ENCODE results near the gene PALLD. TPM values are rescaled to one million over a fixed set of nuclear protein-coding genes. Genes with fewer than 3 reads are reported as not detected.
A peak's percentile ranks its signal among the peaks of the same experiment; 100 is the strongest.

The PALLD gene
- total RNA-seq, 4 donors from 2014 or later = 266 to 761 (median 441) TPM

DNA sequence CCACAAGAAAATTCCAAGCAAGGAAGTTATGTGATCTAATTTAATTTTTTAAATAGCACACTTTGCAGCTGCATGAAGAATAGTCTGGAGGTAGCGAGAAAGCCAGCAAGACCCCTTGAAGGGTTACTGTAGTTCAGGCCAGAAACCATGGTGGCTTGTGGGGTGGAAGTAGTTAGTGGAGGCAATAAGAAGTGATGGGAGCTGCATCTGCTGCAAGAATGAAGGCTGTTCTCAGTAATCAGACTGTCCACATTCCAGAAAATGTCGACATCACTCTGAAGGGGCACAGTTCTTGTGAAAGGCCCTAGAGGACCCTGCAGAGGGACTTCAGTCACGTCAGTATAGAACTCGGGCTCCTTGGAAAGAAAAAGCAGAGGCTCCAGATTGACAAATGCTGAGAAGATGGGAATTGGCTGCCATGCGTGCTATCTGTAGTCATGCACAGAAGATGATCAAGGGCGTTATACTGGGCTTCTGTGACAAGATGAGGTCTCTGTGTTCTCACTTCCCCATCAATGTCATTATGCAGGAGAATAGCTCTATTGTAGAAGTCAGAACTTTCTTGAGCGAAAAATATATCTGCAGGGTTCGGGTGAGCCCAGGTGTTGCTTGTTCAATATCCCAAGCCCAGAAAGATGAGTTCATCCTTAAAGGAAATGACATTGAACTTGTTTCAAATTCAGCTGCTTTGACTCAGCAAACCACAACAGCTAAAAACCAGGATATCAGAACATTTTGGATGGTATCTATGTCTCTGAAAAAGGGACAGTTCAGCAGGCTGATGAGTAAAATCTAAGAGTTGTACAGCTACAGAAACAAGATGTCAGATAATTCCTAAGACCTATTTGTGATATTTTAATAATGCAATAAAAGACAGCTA lies 259.0 kb downstream of the PALLD start:
- Histone ChIP-seq H3K36me3 (no peaks in the 10 kb centered on the region), H3K9me3 (no peaks in the 10 kb centered on the region), H3K4me1 (no peaks in the 10 kb centered on the region), H3K27ac (peak overlapping the region; percentile 42 to 69), H3K27me3 (no peaks in the 10 kb centered on the region), H3K4me3 (no peak overlapping the region)
- intact Hi-C loops (cut with DNase I; ENCODE audit: low total_unique reads) = no loop called here
- no peak for DNase-seq
- TF ChIP-seq, protein P1, sequence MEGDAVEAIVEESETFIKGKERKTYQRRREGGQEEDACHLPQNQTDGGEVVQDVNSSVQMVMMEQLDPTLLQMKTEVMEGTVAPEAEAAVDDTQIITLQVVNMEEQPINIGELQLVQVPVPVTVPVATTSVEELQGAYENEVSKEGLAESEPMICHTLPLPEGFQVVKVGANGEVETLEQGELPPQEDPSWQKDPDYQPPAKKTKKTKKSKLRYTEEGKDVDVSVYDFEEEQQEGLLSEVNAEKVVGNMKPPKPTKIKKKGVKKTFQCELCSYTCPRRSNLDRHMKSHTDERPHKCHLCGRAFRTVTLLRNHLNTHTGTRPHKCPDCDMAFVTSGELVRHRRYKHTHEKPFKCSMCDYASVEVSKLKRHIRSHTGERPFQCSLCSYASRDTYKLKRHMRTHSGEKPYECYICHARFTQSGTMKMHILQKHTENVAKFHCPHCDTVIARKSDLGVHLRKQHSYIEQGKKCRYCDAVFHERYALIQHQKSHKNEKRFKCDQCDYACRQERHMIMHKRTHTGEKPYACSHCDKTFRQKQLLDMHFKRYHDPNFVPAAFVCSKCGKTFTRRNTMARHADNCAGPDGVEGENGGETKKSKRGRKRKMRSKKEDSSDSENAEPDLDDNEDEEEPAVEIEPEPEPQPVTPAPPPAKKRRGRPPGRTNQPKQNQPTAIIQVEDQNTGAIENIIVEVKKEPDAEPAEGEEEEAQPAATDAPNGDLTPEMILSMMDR (IDR thresholded peaks at IDR 0.05) = no peak

GRCh38 chr4:168757500-168757899 lies 260.6 kb downstream of the PALLD start:
- H3K36me3 ChIP-seq = no peaks in the 10 kb centered on the region
- TF ChIP-seq, protein P1 (IDR thresholded peaks at IDR 0.05) = no peak
- TF ChIP-seq POLR2A (IDR thresholded peaks at IDR 0.05) = no peak
- DNase-seq = no peak
- H3K27ac ChIP-seq = peak overlapping the region; percentile 69 to 70
- H3K27me3 ChIP-seq = no peaks in the 10 kb centered on the region
- intact Hi-C loops (cut with DNase I; ENCODE audit: low total_unique reads) = no loop called here
- no peaks in the 10 kb centered on the region for H3K4me1 ChIP-seq
- H3K4me3 ChIP-seq = no peak overlapping the region
- H3K9me3 ChIP-seq = no peaks in the 10 kb centered on the region

- no peaks in the 10 kb centered on the region for H3K4me1 ChIP-seq
- no peaks in the 10 kb centered on the region for H3K9me3 ChIP-seq
- no peak for DNase-seq
- no peak overlapping the region for H3K4me3 ChIP-seq
- H3K27me3 ChIP-seq = no peaks in the 10 kb centered on the region
- TF ChIP-seq, protein P1 (IDR thresholded peaks at IDR 0.05) = no peak
- no peak for TF ChIP-seq POLR2A (IDR thresholded peaks at IDR 0.05)
- H3K36me3 ChIP-seq = no peaks in the 10 kb centered on the region
- intact Hi-C loops (cut with DNase I; ENCODE audit: low total_unique reads) = no loop called here
- peak overlapping the region; percentile 69 to 70 for H3K27ac ChIP-seq
These were observed 261.6 kb downstream of the PALLD start for GRCh38 chr4:168758351-168758876.

DNA sequence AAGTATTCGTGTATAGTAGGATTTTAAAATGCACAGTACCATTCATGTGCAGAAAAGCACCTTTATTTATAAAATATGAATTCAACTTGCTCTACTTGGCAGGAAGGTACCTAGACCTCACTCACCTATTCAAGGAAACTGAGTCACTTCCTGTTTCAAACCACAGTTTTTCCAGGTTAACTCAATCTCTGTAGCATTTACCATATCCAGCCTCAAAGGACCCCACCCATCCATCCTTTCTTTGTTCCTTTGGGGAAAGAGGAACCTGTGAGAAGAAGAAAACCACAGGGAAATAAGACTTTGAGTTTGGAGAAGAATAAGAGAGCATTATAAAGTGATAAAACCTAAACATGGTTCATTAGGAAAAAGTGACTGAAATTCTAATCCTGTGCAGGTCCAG lies 262.5 kb downstream of the PALLD start:
- peak overlapping the region; percentile 44 to 55 for H3K27ac ChIP-seq
- DNase-seq = no peak
- no peaks in the 10 kb centered on the region for H3K27me3 ChIP-seq

More for the DNA sequence above, 262.5 kb downstream of the PALLD start:
- H3K4me1 ChIP-seq = no peaks in the 10 kb centered on the region
- no peaks in the 10 kb centered on the region for H3K9me3 ChIP-seq
- intact Hi-C loops (cut with DNase I; ENCODE audit: low total_unique reads) = no loop called here
- no peak overlapping the region for H3K4me3 ChIP-seq
- no peaks in the 10 kb centered on the region for H3K36me3 ChIP-seq
- TF ChIP-seq, protein P1 (IDR thresholded peaks at IDR 0.05) = no peak
- no peak for TF ChIP-seq POLR2A (IDR thresholded peaks at IDR 0.05)
